A204.1 (cell line): ENCODE data around the gene LBX1.

Experiments
- FAIRE-seq: peaks from 2 replicates; lab custom pipeline; 2012; peaks lifted over from hg19 to GRCh38; lab: Jason Lieb, UNC

Gene LBX1

DNA sequence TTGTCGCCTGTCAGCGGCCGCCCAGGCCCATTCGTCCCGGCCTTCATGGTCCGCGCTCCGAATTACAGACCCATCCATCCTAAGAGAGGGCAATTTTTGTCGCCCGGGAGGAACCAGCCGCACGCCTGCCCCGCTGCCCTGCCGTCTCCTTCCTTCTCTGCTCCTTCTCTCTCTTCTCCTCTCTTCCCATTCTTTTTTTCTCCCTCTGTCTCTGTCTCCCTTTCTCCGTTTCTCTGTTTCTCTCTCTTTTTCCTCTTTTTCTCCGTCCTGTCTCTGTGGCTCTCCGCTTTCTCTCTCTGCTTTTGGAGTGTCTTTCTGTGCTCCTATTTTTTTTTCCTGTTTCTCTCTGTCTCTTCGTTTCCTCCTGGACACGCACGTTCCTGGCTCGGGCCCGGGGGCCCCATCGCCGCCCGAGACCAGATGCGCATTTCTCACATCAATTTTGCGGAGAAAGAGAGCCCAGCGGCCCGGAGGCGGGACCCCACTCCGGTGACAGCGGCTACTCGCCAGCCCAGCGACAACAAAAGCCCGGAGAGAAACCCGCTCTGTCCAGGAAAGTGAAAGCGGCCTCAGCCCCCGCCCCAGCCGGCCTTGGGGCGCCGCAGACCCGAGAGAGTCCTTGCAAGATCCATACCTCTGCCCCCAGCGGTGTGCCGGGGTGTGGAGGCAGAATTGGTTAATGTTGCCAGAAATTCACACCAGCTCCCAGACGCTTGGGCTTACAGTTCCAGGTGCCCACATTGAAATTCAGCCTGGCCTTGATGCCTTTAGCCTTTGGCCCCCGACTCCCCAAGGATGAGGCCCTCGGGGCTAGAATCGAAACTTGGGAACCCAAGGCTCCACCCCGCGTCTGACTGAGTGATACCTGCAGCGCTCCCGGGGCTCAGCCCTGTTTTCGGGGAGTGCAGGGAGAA is 4.1 kb downstream of the LBX1 start:
- no peak for FAIRE-seq

DNA sequence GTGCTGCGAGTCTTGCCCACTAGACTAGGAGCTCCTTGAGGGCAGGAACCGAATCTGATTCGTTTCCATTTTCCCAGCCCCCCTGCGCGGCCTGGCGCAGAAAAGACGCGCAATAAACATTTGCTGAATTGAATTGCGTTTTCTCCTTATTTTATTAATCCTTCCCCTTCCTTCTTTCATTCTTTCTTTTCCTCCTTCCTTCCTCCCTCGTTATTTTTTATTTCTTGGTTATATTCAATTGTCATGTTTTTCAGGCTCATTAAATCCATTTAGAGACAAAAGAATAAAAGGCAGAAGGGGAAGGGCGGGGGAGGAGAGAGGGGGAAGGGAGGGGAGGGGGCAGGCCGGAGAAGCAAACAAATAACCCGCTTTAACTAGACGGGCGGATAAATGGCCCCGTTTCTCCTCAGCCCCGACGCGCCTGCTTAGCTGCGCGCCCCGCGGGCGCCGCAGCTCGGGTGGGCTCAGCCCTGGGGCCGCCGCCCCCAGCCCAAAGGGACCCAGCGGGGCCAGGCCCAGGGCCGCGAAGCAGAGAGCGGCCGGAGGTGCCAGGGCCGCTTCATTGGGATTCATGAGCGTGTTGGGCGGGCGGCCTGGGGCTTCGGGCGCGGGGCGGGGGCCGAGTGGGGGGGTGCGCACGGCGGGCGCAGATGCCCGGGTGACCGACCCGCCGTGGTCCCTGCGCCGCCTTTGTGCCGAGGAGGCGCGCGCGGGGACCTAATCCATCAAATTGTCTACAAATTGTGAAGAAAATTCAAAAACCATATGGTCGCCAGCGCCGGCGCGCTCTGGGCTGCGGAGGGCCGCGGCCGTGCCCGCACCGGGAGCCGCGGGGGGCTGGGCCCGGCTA is 5.0 kb downstream of the LBX1 start:
- FAIRE-seq: no peak

GRCh38 chr10:101223274-101224059 is 5.8 kb downstream of the LBX1 start:
- no peak for FAIRE-seq

GRCh38 chr10:101222683-101223273 is 6.5 kb downstream of the LBX1 start:
- no peak for FAIRE-seq

DNA sequence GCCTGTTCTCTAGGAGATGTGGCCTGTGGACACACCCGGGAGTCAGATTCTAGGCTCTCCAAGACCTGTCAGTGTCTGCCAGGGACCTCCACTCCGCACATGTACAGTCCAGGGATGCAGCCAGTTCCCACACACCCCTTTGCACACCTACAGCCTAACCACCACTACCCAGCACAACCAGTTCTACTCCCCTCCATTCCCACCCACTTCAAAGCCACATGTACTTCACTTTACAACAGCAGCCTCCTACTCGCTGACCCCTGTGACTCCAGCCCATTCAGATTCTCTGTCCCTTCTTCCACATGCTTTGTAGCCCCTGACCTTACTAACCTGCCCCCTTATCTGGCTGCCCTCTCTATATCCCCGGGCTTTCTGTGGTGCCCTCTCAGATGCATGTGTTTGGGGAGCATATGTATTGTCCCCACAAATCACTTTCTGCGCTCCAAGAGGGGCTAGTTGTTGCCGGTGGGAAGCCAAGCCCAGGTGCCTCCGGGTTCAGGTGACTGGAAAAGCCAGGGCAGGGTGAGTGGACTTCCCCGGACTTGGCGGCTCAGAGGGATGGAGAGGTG is 7.2 kb downstream of the LBX1 start:
- FAIRE-seq: no peak

DNA sequence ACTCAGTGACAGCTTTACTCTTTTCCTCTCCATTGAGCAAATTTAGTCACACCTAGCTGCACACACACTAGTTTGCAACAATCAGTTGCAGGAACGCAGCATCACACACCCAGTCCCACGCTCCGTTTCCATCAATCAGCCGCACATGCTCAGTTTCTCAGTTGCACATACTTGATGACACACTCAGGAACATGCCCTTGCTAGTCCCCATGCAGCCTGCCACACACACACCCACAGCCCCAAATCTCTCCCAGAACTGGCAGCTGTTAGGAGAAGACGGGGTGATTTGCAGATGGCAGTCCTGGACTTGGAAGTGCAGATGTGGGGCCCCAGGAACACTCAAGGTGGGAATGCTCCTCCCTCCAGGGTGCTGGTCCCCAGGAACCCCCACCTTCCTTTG is 7.7 kb downstream of the LBX1 start:
- no peak for FAIRE-seq

- FAIRE-seq: no peak
These were observed 9.3 kb downstream of the LBX1 start for GRCh38 chr10:101219946-101220451.

DNA sequence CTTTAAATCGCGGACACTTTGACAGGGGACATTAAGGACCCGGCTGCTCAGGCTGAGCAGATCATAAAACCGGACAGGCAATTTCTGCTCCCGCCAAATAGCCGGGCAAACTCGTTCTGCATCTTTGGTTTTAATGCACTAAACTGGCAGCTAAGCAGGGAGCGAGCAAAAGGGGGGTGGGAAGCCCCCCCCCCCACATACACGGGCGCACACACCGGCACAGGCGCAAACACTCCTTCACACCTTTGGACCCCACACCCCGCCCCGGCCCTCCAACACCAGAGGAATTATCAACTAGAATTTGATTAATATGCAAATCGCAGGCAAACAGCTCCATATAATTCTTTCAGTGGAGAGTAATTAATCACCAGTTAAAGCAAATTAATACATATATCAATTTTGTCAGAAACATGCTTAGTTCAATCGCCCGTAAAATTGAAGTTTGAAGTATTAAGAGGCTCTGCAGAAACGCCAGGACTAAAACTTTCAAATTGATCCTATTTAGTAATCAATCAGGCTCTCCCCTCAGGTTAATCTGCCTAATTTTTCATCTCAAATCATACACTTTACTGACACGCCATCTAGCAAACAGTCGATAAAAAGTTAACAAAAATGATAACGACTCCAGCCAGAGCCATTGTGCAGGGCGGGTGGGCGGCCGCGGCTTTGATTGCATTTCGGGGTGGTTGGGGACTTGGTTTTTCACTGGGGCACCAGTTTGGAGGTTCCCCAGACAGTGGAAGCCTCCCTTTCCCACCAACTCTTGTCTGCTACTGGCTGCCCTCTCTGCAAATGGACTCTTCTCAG is 9.9 kb downstream of the LBX1 start:
- FAIRE-seq: no peak

- FAIRE-seq: no peak
These were observed 10.7 kb downstream of the LBX1 start for GRCh38 chr10:101218351-101219138.

GRCh38 chr10:101217450-101218281 is 11.6 kb downstream of the LBX1 start:
- no peak for FAIRE-seq

GRCh38 chr10:101217044-101217425 is 12.2 kb downstream of the LBX1 start:
- FAIRE-seq: no peak

DNA sequence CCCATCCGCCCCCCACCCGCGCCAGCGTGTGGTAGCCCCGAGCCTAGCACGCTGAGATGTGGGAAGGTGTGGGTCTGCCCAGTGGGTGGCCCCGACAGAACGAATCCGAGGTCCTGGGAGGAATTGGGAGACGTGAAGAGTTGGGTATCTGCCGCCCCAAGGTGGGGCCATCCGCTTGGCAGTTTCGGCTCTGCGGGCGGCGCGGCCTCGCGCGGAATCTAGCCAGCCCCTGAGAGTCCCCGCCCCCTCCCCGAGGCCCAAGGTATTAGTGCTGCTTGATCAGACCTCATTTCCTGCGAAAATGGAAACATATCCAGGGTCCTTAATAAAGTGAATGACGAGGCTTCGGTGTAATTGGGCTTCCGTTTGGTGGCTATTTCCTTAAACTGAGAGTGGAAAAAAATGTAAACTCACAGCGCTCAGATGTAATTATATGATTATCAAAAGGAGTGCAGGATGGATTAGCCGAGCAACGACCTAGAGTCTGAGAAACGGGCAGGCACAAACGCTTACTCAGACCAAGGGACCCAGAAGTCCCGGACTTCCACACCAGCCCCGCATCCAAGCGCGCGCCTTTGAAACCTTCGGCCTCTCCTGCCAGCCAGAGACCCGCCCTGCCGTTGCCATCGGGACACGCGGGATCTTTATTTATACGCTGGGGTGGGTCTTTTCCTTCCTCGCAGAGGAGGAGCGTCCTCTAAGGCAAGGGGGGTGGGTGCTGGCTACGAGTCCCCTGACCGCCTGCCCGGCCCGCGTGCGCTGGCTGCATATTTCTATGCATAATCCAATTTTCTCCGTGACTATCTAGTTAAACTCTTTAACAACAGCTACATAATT is 12.8 kb downstream of the LBX1 start:
- FAIRE-seq: no peak

- no peak for FAIRE-seq
These were observed 13.7 kb downstream of the LBX1 start for GRCh38 chr10:101215397-101216206.

- FAIRE-seq: no peak
These were observed 14.5 kb downstream of the LBX1 start for GRCh38 chr10:101214446-101215396.

DNA sequence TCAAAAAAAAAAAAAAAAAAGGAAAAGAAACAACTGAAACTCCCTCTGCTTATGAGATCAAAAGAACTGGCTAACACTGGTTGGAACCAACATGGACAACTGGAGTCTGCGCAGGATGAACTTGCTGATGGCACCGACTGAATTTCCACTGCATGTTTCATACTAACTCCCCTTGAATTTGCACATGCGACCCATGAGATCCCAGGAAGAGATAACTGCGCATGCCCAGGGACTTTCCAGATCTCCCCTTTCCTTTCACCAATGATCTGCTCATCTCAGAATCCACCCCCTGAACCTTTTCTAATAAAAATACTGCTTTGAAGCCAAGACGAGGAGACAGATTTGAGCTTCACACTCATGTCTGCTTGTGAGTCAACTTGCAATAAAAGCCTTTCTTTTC is 20.7 kb downstream of the LBX1 start:
- FAIRE-seq: no peak

DNA sequence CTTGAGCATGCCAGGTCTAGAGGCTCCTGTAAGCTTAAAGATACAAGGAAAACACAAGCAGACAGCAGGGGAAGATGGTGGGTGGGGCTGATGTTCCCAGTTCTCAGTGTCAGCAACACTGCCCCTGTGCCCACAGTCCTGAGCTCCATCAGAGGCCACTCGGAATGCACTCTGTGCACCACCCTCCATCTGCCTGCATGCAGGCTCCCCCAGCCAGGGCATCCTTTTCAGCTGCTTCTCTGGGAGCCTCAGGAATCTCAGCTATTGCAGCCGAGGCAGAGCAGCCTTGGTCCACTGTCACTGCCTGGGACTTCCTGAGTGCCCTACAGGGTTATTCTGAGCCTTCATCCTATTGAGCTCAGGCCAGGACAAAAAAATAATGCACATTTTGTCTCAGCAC is 22.2 kb downstream of the LBX1 start:
- FAIRE-seq: no peak
